GM23338 (cell line): ENCODE results near the gene UQCC2.

Experiments
- CREB1 ChIP-seq: fragments of 250-450 bp; sonication (Bioruptor Pico); IDR thresholded peaks from 2 replicates; pipeline ENCODE4 v1.5.0; 2020; ENCODE audit warnings: low read depth, mild to moderate bottlenecking, moderate library complexity
- CTCF ChIP-seq, 2 experiments: fragments of 200-600 bp in 1 of 2; sonication (generic) in 1 of 2; conservative IDR thresholded peaks; 2 replicates each; pipeline versions ENCODE4 v1.5.1 to v1.6.1; 2016 to 2017; ENCODE audit warnings: antibody characterized with exemption in 2 of 2, low read depth in 2 of 2, mild to moderate bottlenecking in 2 of 2, moderate library complexity in 1 of 2
- POLR2AphosphoS5 ChIP-seq: IDR thresholded peaks from 2 replicates; pipeline ENCODE4 v1.6.1; 2016; ENCODE audit warnings: antibody characterized with exemption, low read depth
- REST ChIP-seq: IDR thresholded peaks from one replicate; pipeline ENCODE4 v1.6.1; 2018; ENCODE audit warnings: antibody characterized with exemption; ENCODE audit not compliant: unreplicated experiment
- ZNF114 ChIP-seq: fragments of 250-450 bp; sonication (Bioruptor Pico); IDR thresholded peaks from 2 replicates; pipeline ENCODE4 v1.5.0; 2020; ENCODE audit warnings: mild to moderate bottlenecking, moderate library complexity

- no peak for TF ChIP-seq CTCF (conservative IDR thresholded peaks at IDR 0.05; ENCODE audit: low read depth in 2 of 2)
- TF ChIP-seq REST, result no peak
- no peak for TF ChIP-seq CREB1
- TF ChIP-seq ZNF114 (CRISPR knock-in tag), result no peak
- no peak for TF ChIP-seq POLR2AphosphoS5
Measured at GRCh38 chr6:33697845-33698244, 13.7 kb downstream of the UQCC2 start.
